Activated CD8-positive, alpha-beta T cell treated with anti-CD3 and anti-CD28 coated beads, Interleukin-2, amount 10 ng/mL, durations not matched to agents 7 days and 5 days (primary cell): Measurements from ENCODE around the gene TRIM38. TPM values are rescaled to one million over a fixed set of nuclear protein-coding genes. Genes with fewer than 3 reads are reported as not detected.
"Not testable (repeated sequence)": the region's sequence is repeated elsewhere in the genome, so short reads cannot be mapped to it uniquely, and the experiment has no call there.

Source experiments
- ATAC-seq: fragments of 150-1000 bp; cut with Tn5 transposase; one replicate; pipeline ENCODE4 v1.10.0; 2021; ENCODE audit warnings: moderate library complexity
- CTCF ChIA-PET: fragments of 350-600 bp; sonication (Branson Sonifier 250); formaldehyde crosslinking; loops from one replicate; lab custom pipeline; 2021; ENCODE audit warnings: antibody characterized with exemption; lab: Charles Lee
- POLR2A ChIA-PET: fragments of 350-600 bp; sonication (Branson Sonifier 250); formaldehyde crosslinking; loops from one replicate; lab custom pipeline; 2021; ENCODE audit warnings: antibody characterized with exemption; lab: Charles Lee
- DNase-seq: peaks from one replicate; pipeline ENCODE4 v3.0.0-alpha.2; 2020
- H3K27ac Mint-ChIP-seq: one replicate; pipeline ENCODE4 v1.8.0; 2021; ENCODE audit warnings: mild to moderate bottlenecking, mixed read lengths
- H3K27me3 Mint-ChIP-seq: one replicate; pipeline ENCODE4 v1.8.0; 2021; ENCODE audit warnings: low read depth, mixed read lengths
- H3K36me3 Mint-ChIP-seq: one replicate; pipeline ENCODE4 v1.8.0; 2021; ENCODE audit warnings: low read depth, mixed read lengths
- H3K4me1 Mint-ChIP-seq: one replicate; pipeline ENCODE4 v1.8.0; 2021; ENCODE audit warnings: low read depth, mixed read lengths
- H3K4me3 Mint-ChIP-seq: one replicate; pipeline ENCODE4 v1.8.0; 2021; ENCODE audit warnings: mild to moderate bottlenecking, mixed read lengths
- H3K9me3 Mint-ChIP-seq: one replicate; pipeline ENCODE4 v1.8.0; 2022; ENCODE audit warnings: mixed read lengths; ENCODE audit not compliant: insufficient read depth
- total RNA-seq, 2 experiments: library from RNA; stranded (reverse); gene quantifications; one replicate each; pipeline ENCODE4 v1.2.3, GENCODE V29; 2021

Gene TRIM38
- total RNA-seq, 2 experiments from 2014 or later, result 19.1 to 19.5 TPM

DNA sequence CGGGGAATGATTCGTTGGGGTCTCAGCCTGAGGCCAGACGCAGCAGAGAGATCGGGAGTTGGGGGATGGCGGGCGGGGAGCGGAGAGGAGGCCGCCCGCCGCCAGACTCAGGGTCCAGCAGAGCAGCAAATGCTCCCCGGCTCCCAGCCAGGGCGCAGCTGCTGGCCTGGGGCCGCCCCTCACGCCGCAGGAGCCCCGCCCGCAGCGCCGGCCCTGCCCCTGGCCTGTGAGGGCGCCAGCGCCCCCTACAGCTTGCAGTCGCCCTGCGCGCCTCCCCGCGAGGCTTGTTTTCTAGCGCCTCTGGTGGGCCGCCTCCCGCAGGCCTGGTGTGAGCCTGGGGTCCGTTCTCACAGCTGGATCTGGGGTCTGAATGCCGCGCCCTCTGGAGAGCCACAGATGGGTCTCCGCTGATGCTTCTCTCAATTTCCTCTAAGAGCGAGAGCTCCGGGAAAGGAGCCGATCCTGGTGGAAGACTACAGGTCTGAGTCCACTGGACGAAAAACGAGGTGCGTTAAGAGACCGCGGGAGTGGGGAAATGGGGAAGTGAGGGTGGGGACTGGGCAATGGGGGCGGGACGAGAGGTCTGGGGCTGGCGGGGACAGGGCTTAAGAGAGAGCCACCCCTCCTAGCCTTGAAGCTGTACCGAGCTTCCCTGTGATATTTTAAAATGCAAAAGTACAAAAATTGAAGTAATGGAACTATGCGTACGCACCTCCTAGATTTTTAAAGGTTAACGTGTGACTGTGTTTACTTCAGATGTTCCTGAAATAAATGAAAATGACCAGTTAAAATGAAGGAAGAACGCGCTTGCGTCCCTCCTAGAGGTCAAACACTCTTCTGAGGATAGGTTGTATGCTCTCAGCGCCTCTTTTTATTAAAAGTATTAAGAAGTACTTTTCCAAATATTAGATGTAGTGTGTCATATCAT lies 30.1 kb downstream of the TRIM38 start:
- Mint-ChIP-seq H3K27ac (peak overlapping the region; percentile 96), H3K9me3 (no peaks in the 10 kb centered on the region), H3K36me3 (peaks cover 11% of the 10 kb centered on the region), H3K4me3 (peak overlapping the region; percentile 96), H3K27me3 (no peaks in the 10 kb centered on the region), H3K4me1 (peaks cover 29% of the 10 kb centered on the region)
- ATAC-seq, result peak; percentile 96
- DNase-seq, result peak; percentile 94
- ChIA-PET POLR2A (interaction anchor here (0.9 to 6.3 kb wide), 11 partner anchors 9 to 53 kb away, joined by 3 to 65 read pairs (median 6); partner anchors contain the start of gene TRIM38), CTCF (interaction anchor here (0.7 to 5.0 kb wide), 38 partner anchors 10 to 1083 kb away, joined by 3 to 79 read pairs (median 5); partner anchors contain the start of gene TRIM38)

- Mint-ChIP-seq H3K27ac (peak overlapping the region; percentile 60), H3K4me3 (peak overlapping the region; percentile 96)
These were observed 30.7 kb downstream of the TRIM38 start for GRCh38 chr6:25993341-25993684.

DNA sequence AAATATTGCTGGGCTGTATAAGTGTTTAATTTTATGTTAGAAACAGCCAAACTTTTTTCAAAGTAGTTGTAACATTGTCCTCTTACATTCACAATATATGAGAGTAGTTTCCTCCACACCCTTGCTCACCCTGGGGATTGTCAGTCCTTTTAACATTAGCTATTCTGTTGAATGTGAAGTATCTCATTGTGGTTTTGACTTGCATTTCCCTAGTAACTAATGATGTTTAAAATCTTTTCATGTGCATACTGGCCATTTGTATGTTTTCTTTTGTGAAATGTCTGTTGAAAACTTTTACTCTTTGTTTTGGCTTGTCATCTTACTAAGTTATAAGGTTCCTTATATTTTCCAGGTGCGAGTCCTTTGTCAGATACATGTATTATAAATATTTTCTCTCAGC lies 32.9 kb downstream of the TRIM38 start:
- Mint-ChIP-seq H3K27ac (no peak overlapping the region), H3K36me3 (peaks cover 11% of the 10 kb centered on the region), H3K4me1 (peaks cover 29% of the 10 kb centered on the region), H3K27me3 (no peaks in the 10 kb centered on the region), H3K4me3 (no peak overlapping the region), H3K9me3 (no peaks in the 10 kb centered on the region)
- DNase-seq (no peak), ATAC-seq (no peak)
- POLR2A ChIA-PET, result interaction anchor here (0.9 to 6.3 kb wide), 2 partner anchors 22 to 25 kb away, joined by 3 to 65 read pairs; a partner anchor contains a TSS
- CTCF ChIA-PET, result interaction anchor here (1.0 to 5.0 kb wide), 5 partner anchors 7 to 277 kb away, joined by 3 to 79 read pairs (median 4); a partner anchor contains a TSS

More at GRCh38 chr6:25993341-25993684, 30.7 kb downstream of the TRIM38 start:
- not testable (repeated sequence) for H3K27me3 Mint-ChIP-seq, H3K9me3 Mint-ChIP-seq, ATAC-seq, DNase-seq
- CTCF ChIA-PET, result interaction anchor here (1.0 to 5.0 kb wide), 15 partner anchors 10 to 273 kb away, joined by 3 to 79 read pairs (median 11); a partner anchor contains a TSS
- Mint-ChIP-seq H3K36me3 (peaks cover 12% of the 10 kb centered on the region), H3K4me1 (peaks cover 29% of the 10 kb centered on the region)
- POLR2A ChIA-PET, result interaction anchor here (1.8 to 6.3 kb wide), 5 partner anchors 24 to 39 kb away, joined by 6 to 65 read pairs (median 16); partner anchors contain the start of gene TRIM38

- ATAC-seq (no peak), DNase-seq (no peak)
- Mint-ChIP-seq H3K9me3 (no peaks in the 10 kb centered on the region), H3K27me3 (no peaks in the 10 kb centered on the region), H3K4me1 (peaks cover 15% of the 10 kb centered on the region), H3K27ac (no peak overlapping the region), H3K36me3 (peaks cover 14% of the 10 kb centered on the region), H3K4me3 (no peak overlapping the region)
- ChIA-PET POLR2A (interaction anchor here (0.7 to 1.8 kb wide), 2 partner anchors 19 to 88 kb away, joined by 3 to 8 read pairs; a partner anchor contains a TSS), CTCF (no interaction called here)
These were observed 35.3 kb downstream of the TRIM38 start for GRCh38 chr6:25997921-25998320.

GRCh38 chr6:25998379-25998778 lies 35.8 kb downstream of the TRIM38 start:
- CTCF ChIA-PET, result no interaction called here
- Mint-ChIP-seq H3K4me1 (peaks cover 15% of the 10 kb centered on the region), H3K9me3 (no peaks in the 10 kb centered on the region), H3K4me3 (no peak overlapping the region), H3K27me3 (no peaks in the 10 kb centered on the region), H3K36me3 (peaks cover 14% of the 10 kb centered on the region), H3K27ac (no peak overlapping the region)
- POLR2A ChIA-PET, result interaction anchor here (0.7 to 1.8 kb wide), 2 partner anchors 18 to 88 kb away, joined by 3 to 8 read pairs; a partner anchor contains a TSS
- DNase-seq (no peak), ATAC-seq (no peak)

GRCh38 chr6:25999225-25999624 lies 36.6 kb downstream of the TRIM38 start:
- CTCF ChIA-PET, result not testable (repeated sequence)

GRCh38 chr6:26000366-26001144 lies 38.0 kb downstream of the TRIM38 start:
- H3K36me3 Mint-ChIP-seq, result peaks cover 19% of the 10 kb centered on the region
- H3K4me3 Mint-ChIP-seq, result no peak overlapping the region

More at GRCh38 chr6:25999225-25999624, 36.6 kb downstream of the TRIM38 start:
- H3K4me1 Mint-ChIP-seq, DNase-seq, H3K9me3 Mint-ChIP-seq, H3K4me3 Mint-ChIP-seq, ATAC-seq, H3K27ac Mint-ChIP-seq, H3K27me3 Mint-ChIP-seq: not testable (repeated sequence)
- POLR2A ChIA-PET, result interaction anchor here (1.8 kb wide), 1 partner anchor 18 kb away, joined by 8 read pairs; a partner anchor contains a TSS
- H3K36me3 Mint-ChIP-seq, result peaks cover 17% of the 10 kb centered on the region

DNA sequence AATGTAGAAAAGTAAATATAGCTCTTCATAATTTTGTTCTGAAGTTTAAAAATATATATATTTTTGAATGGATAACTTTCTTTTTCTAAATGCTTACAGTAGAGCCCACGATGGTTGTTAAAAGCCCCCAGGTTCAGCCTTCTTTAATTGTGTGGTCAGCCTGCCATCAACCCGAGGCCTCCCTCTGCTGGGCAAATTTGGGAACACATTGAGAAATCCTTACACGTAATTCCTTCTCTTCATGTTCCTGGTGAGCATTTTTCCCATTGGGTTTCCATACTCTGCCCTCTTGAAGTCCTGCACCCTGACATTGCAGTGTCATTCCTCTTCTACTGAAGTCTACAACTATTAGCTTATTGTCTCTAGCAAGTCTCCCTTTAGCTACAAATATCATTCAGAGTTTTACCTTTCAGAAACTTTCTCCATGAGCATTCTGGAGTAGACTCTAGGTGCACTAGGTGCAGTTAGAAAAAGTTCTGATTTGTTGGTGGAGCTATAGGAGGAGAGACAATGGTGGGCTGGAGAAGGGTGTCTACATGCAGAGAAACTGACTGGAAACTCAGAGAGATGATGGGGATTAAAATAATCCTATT lies 40.6 kb downstream of the TRIM38 start:
- Mint-ChIP-seq H3K9me3 (no peaks in the 10 kb centered on the region), H3K36me3 (peaks cover 16% of the 10 kb centered on the region), H3K27ac (no peak overlapping the region), H3K27me3 (no peaks in the 10 kb centered on the region), H3K4me1 (peaks cover 8% of the 10 kb centered on the region), H3K4me3 (no peak overlapping the region)
- CTCF ChIA-PET, result interaction anchor here (0.7 to 8.1 kb wide), 21 partner anchors 10 to 362 kb away, joined by 3 to 139 read pairs (median 4); partner anchors contain the start of genes HFE and TRIM38
- ATAC-seq, result peak; percentile 44
- POLR2A ChIA-PET, result interaction anchor here (0.6 to 2.7 kb wide), 4 partner anchors 11 to 1603 kb away, joined by 3 to 18 read pairs (median 12); a partner anchor contains a TSS
- DNase-seq, result peak; percentile 61

More at GRCh38 chr6:26000366-26001144, 38.0 kb downstream of the TRIM38 start:
- ATAC-seq, result no peak
- no peaks in the 10 kb centered on the region for H3K9me3 Mint-ChIP-seq
- H3K27me3 Mint-ChIP-seq, result no peaks in the 10 kb centered on the region
- CTCF ChIA-PET, result interaction anchor here (1.4 to 8.1 kb wide), 3 partner anchors 7 to 26 kb away, joined by 3 to 139 read pairs (median 79); a partner anchor contains a TSS
- no peak overlapping the region for H3K27ac Mint-ChIP-seq
- no peak for DNase-seq
- POLR2A ChIA-PET, result interaction anchor here (0.8 to 1.8 kb wide), 3 partner anchors 17 to 20 kb away, joined by 3 to 7 read pairs (median 4); a partner anchor contains a TSS
- peaks cover 1% of the 10 kb centered on the region for H3K4me1 Mint-ChIP-seq

- Mint-ChIP-seq H3K36me3 (peaks cover 9% of the 10 kb centered on the region), H3K4me3 (no peak overlapping the region), H3K9me3 (no peaks in the 10 kb centered on the region), H3K4me1 (peaks cover 8% of the 10 kb centered on the region), H3K27me3 (no peaks in the 10 kb centered on the region), H3K27ac (peak overlapping the region; percentile 31)
- DNase-seq, result no peak
- no peak for ATAC-seq
- POLR2A ChIA-PET, result interaction anchor here (0.7 to 7.3 kb wide), 4 partner anchors 10 to 15 kb away, joined by 4 to 47 read pairs (median 9); a partner anchor contains a TSS
- CTCF ChIA-PET, result interaction anchor here (1.0 to 8.1 kb wide), 4 partner anchors 11 to 287 kb away, joined by 4 to 139 read pairs (median 8); a partner anchor contains a TSS
These were observed 43.7 kb downstream of the TRIM38 start for GRCh38 chr6:26006086-26006939.

GRCh38 chr6:26006940-26007305 lies 44.3 kb downstream of the TRIM38 start:
- ATAC-seq, H3K36me3 Mint-ChIP-seq, H3K4me1 Mint-ChIP-seq, DNase-seq, H3K27ac Mint-ChIP-seq, H3K4me3 Mint-ChIP-seq, H3K27me3 Mint-ChIP-seq, H3K9me3 Mint-ChIP-seq: not testable (repeated sequence)
- ChIA-PET POLR2A (interaction anchor here (0.7 to 7.3 kb wide), 4 partner anchors 10 to 15 kb away, joined by 4 to 47 read pairs (median 9); a partner anchor contains a TSS), CTCF (interaction anchor here (0.7 to 8.1 kb wide), 4 partner anchors 10 to 452 kb away, joined by 3 to 139 read pairs (median 8); a partner anchor contains a TSS)
